ENCODE measurements around the gene EIF4E1B. TPM values are rescaled to one million over a fixed set of nuclear protein-coding genes. Genes with fewer than 3 reads are reported as not detected.

Gene EIF4E1B
- total and polyA plus RNA-seq, 4 donors, result not detected

DNA sequence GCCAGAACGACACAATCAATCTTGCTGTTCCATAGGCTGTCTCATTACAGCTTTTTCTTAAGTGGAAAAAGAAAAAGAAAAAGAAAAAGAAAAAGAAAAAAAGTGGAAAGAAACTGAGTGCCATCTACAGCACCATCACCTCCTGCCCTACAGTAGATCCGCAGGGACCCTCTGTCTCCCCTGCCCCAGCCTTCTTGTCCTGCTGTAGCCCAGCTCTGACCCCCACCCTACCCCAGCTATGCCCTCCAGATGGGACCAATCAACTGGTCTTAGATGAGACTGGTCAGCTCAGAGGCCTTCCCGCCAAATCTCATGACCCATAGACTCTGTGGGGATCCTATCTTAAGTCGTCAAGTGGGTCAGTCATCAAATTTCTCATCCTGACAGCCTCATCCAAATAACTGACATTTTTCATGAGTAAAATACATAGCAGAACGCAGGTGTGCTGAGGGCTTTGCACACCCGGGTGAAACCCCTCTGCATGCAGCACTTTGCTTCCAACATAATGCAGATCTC, 51.6 kb downstream of the EIF4E1B start:
- no peaks in the 10 kb centered on the region for H3K36me3 ChIP-seq (ENCODE audit: control insufficient read depth in 4 of 4, insufficient read depth in 3 of 4, low read depth in 1 of 4, low read length in 3 of 4)
- H3K4me1 ChIP-seq (ENCODE audit: control insufficient read depth in 4 of 4, insufficient read depth in 4 of 4, low read length in 3 of 4), result no peaks in the 10 kb centered on the region
- no peak overlapping the region for H3K27ac ChIP-seq (ENCODE audit: low read depth in 1 of 2, low read length in 2 of 2)
- H3K9me3 ChIP-seq (ENCODE audit: control insufficient read depth in 4 of 4, low read length in 3 of 4), result no peaks in the 10 kb centered on the region
- no peak overlapping the region for H3K4me3 ChIP-seq (ENCODE audit: low read depth in 1 of 3, low read length in 3 of 3)
- H3K27me3 ChIP-seq (ENCODE audit: control insufficient read depth in 4 of 4, insufficient read depth in 4 of 4, low read length in 3 of 4), result peaks cover 2 to 13% (median 7%) of the 10 kb centered on the region in 4 donors
- no peak overlapping the region for H3K9ac ChIP-seq (ENCODE audit: low read depth in 1 of 2, low read length in 2 of 2)
- WGBS, result 78% methylated on average over 6 of the region's 6 CpGs
- TF ChIP-seq, protein P1, sequence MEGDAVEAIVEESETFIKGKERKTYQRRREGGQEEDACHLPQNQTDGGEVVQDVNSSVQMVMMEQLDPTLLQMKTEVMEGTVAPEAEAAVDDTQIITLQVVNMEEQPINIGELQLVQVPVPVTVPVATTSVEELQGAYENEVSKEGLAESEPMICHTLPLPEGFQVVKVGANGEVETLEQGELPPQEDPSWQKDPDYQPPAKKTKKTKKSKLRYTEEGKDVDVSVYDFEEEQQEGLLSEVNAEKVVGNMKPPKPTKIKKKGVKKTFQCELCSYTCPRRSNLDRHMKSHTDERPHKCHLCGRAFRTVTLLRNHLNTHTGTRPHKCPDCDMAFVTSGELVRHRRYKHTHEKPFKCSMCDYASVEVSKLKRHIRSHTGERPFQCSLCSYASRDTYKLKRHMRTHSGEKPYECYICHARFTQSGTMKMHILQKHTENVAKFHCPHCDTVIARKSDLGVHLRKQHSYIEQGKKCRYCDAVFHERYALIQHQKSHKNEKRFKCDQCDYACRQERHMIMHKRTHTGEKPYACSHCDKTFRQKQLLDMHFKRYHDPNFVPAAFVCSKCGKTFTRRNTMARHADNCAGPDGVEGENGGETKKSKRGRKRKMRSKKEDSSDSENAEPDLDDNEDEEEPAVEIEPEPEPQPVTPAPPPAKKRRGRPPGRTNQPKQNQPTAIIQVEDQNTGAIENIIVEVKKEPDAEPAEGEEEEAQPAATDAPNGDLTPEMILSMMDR (IDR thresholded peaks at IDR 0.05; ENCODE audit: low read depth, low read length, missing input control), result no peak
- TF ChIP-seq EGR1 (IDR thresholded peaks at IDR 0.05; ENCODE audit: low read depth in 2 of 2) (no peak), REST (IDR thresholded peaks at IDR 0.05) (no peak), RXRA (IDR thresholded peaks at IDR 0.05) (no peak), JUND (IDR thresholded peaks at IDR 0.05) (no peak), YY1 (IDR thresholded peaks at IDR 0.05) (no peak), FOXA2 (IDR thresholded peaks at IDR 0.05) (no peak), RAD21 (IDR thresholded peaks at IDR 0.05) (no peak), HNF4A (conservative IDR thresholded peaks at IDR 0.05) (no peak), GABPA (IDR thresholded peaks at IDR 0.05 in 1 of 2, conservative IDR thresholded peaks at IDR 0.05 in 1 of 2) (no peak), SP1 (IDR thresholded peaks at IDR 0.05) (no peak), FOXA1 (IDR thresholded peaks at IDR 0.05) (no peak)
- TF ChIP-seq, protein P2, sequence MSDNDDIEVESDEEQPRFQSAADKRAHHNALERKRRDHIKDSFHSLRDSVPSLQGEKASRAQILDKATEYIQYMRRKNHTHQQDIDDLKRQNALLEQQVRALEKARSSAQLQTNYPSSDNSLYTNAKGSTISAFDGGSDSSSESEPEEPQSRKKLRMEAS (IDR thresholded peaks at IDR 0.05), result no peak
- TF ChIP-seq, protein P3, sequence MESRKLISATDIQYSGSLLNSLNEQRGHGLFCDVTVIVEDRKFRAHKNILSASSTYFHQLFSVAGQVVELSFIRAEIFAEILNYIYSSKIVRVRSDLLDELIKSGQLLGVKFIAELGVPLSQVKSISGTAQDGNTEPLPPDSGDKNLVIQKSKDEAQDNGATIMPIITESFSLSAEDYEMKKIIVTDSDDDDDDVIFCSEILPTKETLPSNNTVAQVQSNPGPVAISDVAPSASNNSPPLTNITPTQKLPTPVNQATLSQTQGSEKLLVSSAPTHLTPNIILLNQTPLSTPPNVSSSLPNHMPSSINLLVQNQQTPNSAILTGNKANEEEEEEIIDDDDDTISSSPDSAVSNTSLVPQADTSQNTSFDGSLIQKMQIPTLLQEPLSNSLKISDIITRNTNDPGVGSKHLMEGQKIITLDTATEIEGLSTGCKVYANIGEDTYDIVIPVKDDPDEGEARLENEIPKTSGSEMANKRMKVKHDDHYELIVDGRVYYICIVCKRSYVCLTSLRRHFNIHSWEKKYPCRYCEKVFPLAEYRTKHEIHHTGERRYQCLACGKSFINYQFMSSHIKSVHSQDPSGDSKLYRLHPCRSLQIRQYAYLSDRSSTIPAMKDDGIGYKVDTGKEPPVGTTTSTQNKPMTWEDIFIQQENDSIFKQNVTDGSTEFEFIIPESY (IDR thresholded peaks at IDR 0.05), result no peak
- TF ChIP-seq, protein P4, sequence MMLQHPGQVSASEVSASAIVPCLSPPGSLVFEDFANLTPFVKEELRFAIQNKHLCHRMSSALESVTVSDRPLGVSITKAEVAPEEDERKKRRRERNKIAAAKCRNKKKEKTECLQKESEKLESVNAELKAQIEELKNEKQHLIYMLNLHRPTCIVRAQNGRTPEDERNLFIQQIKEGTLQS (IDR thresholded peaks at IDR 0.05), result no peak
- no peak for DNase-seq (ENCODE audit: low spot score)

DNA sequence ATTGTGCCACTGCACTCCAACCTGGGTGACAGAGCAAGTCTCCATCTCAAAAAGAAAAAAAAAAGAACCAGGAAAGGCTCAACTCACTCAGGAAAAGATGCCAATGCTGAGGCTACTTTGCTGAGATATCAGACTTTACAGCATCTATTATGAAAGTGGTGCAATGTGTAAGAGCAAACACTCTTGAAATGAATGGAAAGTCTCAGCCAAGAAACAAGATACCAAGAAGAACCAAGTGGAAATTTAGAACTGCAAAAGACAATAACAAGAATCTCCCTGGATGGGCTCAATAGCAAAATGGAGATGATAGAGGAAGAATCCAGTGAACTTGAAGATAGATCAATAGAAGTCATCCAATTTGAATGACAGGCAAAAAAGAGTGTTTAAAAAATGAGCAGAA, 54.5 kb downstream of the EIF4E1B start:
- Histone ChIP-seq H3K36me3 (ENCODE audit: control insufficient read depth in 4 of 4, insufficient read depth in 3 of 4, low read depth in 1 of 4, low read length in 3 of 4) (no peaks in the 10 kb centered on the region), H3K9ac (ENCODE audit: low read depth in 1 of 2, low read length in 2 of 2) (no peak overlapping the region), H3K4me1 (ENCODE audit: control insufficient read depth in 4 of 4, insufficient read depth in 4 of 4, low read length in 3 of 4) (no peaks in the 10 kb centered on the region), H3K27me3 (ENCODE audit: control insufficient read depth in 4 of 4, insufficient read depth in 4 of 4, low read length in 3 of 4) (peaks cover 0 to 5% (median 4%) of the 10 kb centered on the region in 4 donors), H3K27ac (ENCODE audit: low read depth in 1 of 2, low read length in 2 of 2) (no peak overlapping the region), H3K9me3 (ENCODE audit: control insufficient read depth in 4 of 4, low read length in 3 of 4) (peaks cover 0 to 2% (median 0%) of the 10 kb centered on the region in 4 donors), H3K4me3 (ENCODE audit: low read depth in 1 of 3, low read length in 3 of 3) (no peak overlapping the region)
- TF ChIP-seq HNF4A (conservative IDR thresholded peaks at IDR 0.05), result no peak
- TF ChIP-seq YY1 (IDR thresholded peaks at IDR 0.05), result no peak
- TF ChIP-seq JUND (IDR thresholded peaks at IDR 0.05), result no peak
- TF ChIP-seq FOXA1 (IDR thresholded peaks at IDR 0.05), result no peak
- TF ChIP-seq RXRA (IDR thresholded peaks at IDR 0.05), result no peak
- TF ChIP-seq, protein P1 (IDR thresholded peaks at IDR 0.05; ENCODE audit: low read depth, low read length, missing input control), result no peak
- no peak for TF ChIP-seq SP1 (IDR thresholded peaks at IDR 0.05)
- TF ChIP-seq GABPA (IDR thresholded peaks at IDR 0.05 in 1 of 2, conservative IDR thresholded peaks at IDR 0.05 in 1 of 2), result no peak
- TF ChIP-seq, protein P3 (IDR thresholded peaks at IDR 0.05), result no peak
- no peak for DNase-seq (ENCODE audit: low spot score)

Data from liver (tissue), 9 donors.